Testis (tissue), 3 donors: ENCODE measurements around the gene SLC1A3. TPM values are rescaled to one million over a fixed set of nuclear protein-coding genes. Genes with fewer than 3 reads are reported as not detected.
"Not testable (repeated sequence)": the region's sequence is repeated elsewhere in the genome, so short reads cannot be mapped to it uniquely, and the experiment has no call there.

ENCODE experiments used
- DNase-seq: peaks from one replicate; pipeline ENCODE4 v3.0.0-alpha.2; 2019
- H3K27ac ChIP-seq, 2 donors: fragments of 200-600 bp; sonication (generic); one replicate each; pipeline ENCODE4 v1.5.1; 2019
- H3K27me3 ChIP-seq: fragments of 200-600 bp; sonication (generic); one replicate; pipeline ENCODE4 v1.5.1; 2019
- H3K36me3 ChIP-seq: fragments of 200-600 bp; sonication (generic); one replicate; pipeline ENCODE4 v1.5.1; 2017; ENCODE audit warnings: low read depth; ENCODE audit errors: missing control alignments
- H3K4me1 ChIP-seq: fragments of 200-600 bp; sonication (generic); one replicate; pipeline ENCODE4 v1.5.1; 2019
- H3K4me3 ChIP-seq, 2 donors: fragments of 200-600 bp; sonication (generic); one replicate each; pipeline ENCODE4 v1.5.1; 2017 to 2019
- H3K9me3 ChIP-seq: fragments of 200-600 bp; sonication (generic); one replicate; pipeline ENCODE4 v1.5.1; 2017
- CTCF ChIP-seq, 3 experiments: fragments of 450-650 bp in 2 of 3; fragments of 200-600 bp in 1 of 3; sonication (generic) in 1 of 3; IDR thresholded peaks; one replicate each; pipeline ENCODE4 v1.5.1; 2016 to 2019; ENCODE audit warnings: antibody characterized with exemption in 3 of 3, mild to moderate bottlenecking in 2 of 3, moderate library complexity in 1 of 3
- POLR2A ChIP-seq: fragments of 450-650 bp; IDR thresholded peaks from one replicate; pipeline ENCODE4 v1.6.1; 2017; ENCODE audit warnings: antibody characterized with exemption, mild to moderate bottlenecking, moderate library complexity
- WGBS, 2 donors: methylation state at CpG; one replicate each; pipeline ENCODE4 v1.1.5; 2018; 5-methylcytosine and 5-hydroxymethylcytosine counted together
- intact Hi-C: fragments of 100-400 bp; cut with DNase I; formaldehyde crosslinking; loops from one replicate; pipeline ENCODE4 v1.15.1; 2023; ENCODE audit warnings: low total_unique reads
- polyA plus RNA-seq: library from polyadenylated mRNA; stranded (reverse); fragments of 350-450 nt; fragmentation: Illumina TruSeq; extraction: RNeasy Lipid Tissue Mini Kit (QIAGEN cat#74804); gene quantifications from one replicate; pipeline ENCODE4 v1.2.3, GENCODE V29; 2014; ENCODE audit warnings: low read depth, low replicate concordance; ENCODE audit not compliant: insufficient read depth
- total RNA-seq, 2 donors: library from RNA; depleted of rRNA; stranded (reverse); fragments of >200 nt; gene quantifications; one replicate each; pipeline ENCODE4 v1.2.3, GENCODE V29; 2016

SLC1A3 gene
- total and polyA plus RNA-seq, 3 donors from 2014 or later, result 3.6 to 10.8 (median 6.6) TPM

GRCh38 chr5:36643162-36643561, 36.8 kb downstream of the SLC1A3 start:
- WGBS, 2 donors, result 72 to 81% methylated on average over 1 of the region's 1 CpG
- no peaks in the 10 kb centered on the region for H3K9me3 ChIP-seq
- H3K36me3 ChIP-seq, result no peaks in the 10 kb centered on the region
- H3K4me3 ChIP-seq, result no peak overlapping the region
- no peak overlapping the region for H3K27ac ChIP-seq
- TF ChIP-seq POLR2A (no peak), CTCF (IDR thresholded peaks at IDR 0.05) (no peak)
- no peak for DNase-seq
- H3K27me3 ChIP-seq, result no peaks in the 10 kb centered on the region
- intact Hi-C loops, result no loop called here
- H3K4me1 ChIP-seq, result no peaks in the 10 kb centered on the region

- 84 to 86% methylated on average over 5 of the region's 5 CpGs for WGBS, 2 donors
- intact Hi-C loops, H3K9me3 ChIP-seq, H3K27me3 ChIP-seq, H3K4me3 ChIP-seq, H3K27ac ChIP-seq, H3K36me3 ChIP-seq, H3K4me1 ChIP-seq, DNase-seq: not testable (repeated sequence)
Observed at GRCh38 chr5:36643841-36644240, 37.4 kb downstream of the SLC1A3 start.

- TF ChIP-seq POLR2A (no peak), CTCF (IDR thresholded peaks at IDR 0.05) (no peak)
- H3K9me3 ChIP-seq, result no peaks in the 10 kb centered on the region
- 85 to 88% methylated on average over 3 of the region's 3 CpGs for WGBS, 2 donors
- no peaks in the 10 kb centered on the region for H3K4me1 ChIP-seq
- intact Hi-C loops, result no loop called here
- no peak for DNase-seq
- H3K27me3 ChIP-seq, result no peaks in the 10 kb centered on the region
- H3K27ac ChIP-seq, result no peak overlapping the region
- no peak overlapping the region for H3K4me3 ChIP-seq
- no peaks in the 10 kb centered on the region for H3K36me3 ChIP-seq
Observed at GRCh38 chr5:36644727-36645126, 38.3 kb downstream of the SLC1A3 start.

GRCh38 chr5:36646100-36646499, 39.7 kb downstream of the SLC1A3 start:
- Histone ChIP-seq H3K27ac (no peak overlapping the region), H3K4me3 (no peak overlapping the region), H3K27me3 (no peaks in the 10 kb centered on the region), H3K9me3 (no peaks in the 10 kb centered on the region), H3K36me3 (no peaks in the 10 kb centered on the region), H3K4me1 (no peaks in the 10 kb centered on the region)
- TF ChIP-seq CTCF (IDR thresholded peaks at IDR 0.05) (no peak), POLR2A (no peak)
- intact Hi-C loops, result no loop called here
- DNase-seq, result no peak
- 90 to 95% methylated on average over 3 of the region's 3 CpGs for WGBS, 2 donors

- no peaks in the 10 kb centered on the region for H3K27me3 ChIP-seq
- TF ChIP-seq POLR2A (no peak), CTCF (IDR thresholded peaks at IDR 0.05) (no peak)
- no peak overlapping the region for H3K4me3 ChIP-seq
- H3K36me3 ChIP-seq, result no peaks in the 10 kb centered on the region
- DNase-seq, result no peak
- 89 to 91% methylated on average over 3 of the region's 3 CpGs for WGBS, 2 donors
- H3K27ac ChIP-seq, result no peak overlapping the region
- intact Hi-C loops, result no loop called here
- H3K4me1 ChIP-seq, result no peaks in the 10 kb centered on the region
- no peaks in the 10 kb centered on the region for H3K9me3 ChIP-seq
Observed at GRCh38 chr5:36646507-36647023, 40.2 kb downstream of the SLC1A3 start.
